NCI-H146 treated with DMSO at 0.1 percent for 48 hours (cell line): Measurements from ENCODE around the gene CCDC34.
A peak's percentile ranks its signal among the peaks of the same experiment; 100 is the strongest.
"Not testable (repeated sequence)": the region's sequence is repeated elsewhere in the genome, so short reads cannot be mapped to it uniquely, and the experiment has no call there.

Source experiments
- DNase-seq: peaks from one replicate; lab custom pipeline; 2025; ENCODE audit not compliant: unreplicated experiment; lab: John Stamatoyannopoulos, UW

Gene CCDC34

GRCh38 chr11:27327064-27327463 is 36.0 kb downstream of the CCDC34 start:
- not testable (repeated sequence) for DNase-seq

- DNase-seq, result not testable (repeated sequence)
Observed at GRCh38 chr11:27322196-27322595, 40.8 kb downstream of the CCDC34 start.

DNA sequence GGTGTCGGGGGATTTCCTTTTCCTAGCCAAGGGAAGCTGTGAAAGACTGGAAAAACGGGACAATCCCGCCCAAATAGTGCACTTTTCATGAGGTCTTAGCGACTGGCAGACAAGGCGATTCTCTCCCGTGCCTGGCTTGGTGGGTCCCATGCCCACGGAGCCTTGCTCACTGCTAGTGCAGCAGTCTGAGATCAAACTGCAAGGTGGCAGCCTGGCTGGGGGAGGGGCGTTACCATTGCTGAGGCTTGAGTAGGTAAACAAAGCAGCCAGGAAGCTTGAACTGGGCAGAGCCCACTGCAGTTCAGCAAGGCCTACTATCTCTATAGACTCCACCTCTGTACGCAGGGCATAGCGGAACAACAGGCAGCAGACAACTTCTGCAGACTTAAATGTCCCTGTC is 41.7 kb downstream of the CCDC34 start:
- DNase-seq, result not testable (repeated sequence)

DNA sequence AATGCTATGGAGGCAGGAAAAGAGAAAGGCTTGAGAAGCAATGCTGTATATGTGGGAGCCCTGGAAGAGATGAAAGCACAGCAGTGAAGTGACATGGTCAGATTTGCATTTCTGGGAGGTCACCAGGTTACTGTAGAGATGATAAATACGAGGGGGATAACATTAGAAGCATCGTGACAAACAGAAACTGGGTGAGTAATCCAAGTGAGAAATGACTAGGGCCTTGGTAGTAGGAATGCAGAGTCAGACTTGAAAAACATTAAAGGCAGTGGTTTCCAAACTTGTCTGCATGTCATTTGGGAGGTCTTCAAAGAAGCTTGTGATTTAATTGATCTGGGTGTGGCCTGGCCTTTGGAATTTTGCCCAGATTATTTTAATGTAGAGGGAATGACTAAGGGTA is 43.9 kb downstream of the CCDC34 start:
- no peak for DNase-seq

- no peak for DNase-seq
Observed at GRCh38 chr11:27317751-27318150, 45.3 kb downstream of the CCDC34 start.

GRCh38 chr11:27315836-27316235 is 47.2 kb downstream of the CCDC34 start:
- no peak for DNase-seq

DNA sequence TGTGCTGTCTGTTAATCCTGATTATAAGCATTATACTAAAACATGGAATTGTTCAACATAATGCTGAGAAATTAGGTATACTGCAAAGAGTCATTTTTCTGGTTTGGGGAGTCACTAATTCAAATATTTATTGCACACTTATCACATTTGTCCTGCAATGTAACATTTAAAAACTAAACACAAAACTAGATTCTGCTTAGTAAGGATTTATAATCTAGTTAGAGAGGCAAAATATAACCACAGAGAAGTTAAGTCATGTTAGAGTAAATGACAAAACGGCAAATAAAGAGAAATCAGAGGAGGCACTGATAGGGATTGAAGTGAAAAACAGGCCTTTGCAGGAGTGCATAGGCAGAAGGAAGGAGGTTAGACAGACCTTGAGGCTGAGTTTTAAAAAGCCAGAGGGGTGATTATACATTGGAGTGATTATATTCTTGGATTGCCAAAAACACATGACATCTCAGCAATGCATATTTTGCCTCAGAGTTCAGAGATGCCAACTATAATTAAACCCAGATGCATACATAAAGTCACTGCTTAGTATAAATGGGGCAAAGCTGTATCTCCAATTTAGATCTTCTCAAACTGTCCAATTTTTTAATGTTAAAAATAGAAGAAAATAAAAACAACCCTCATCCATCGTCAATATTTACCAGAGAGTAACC is 49.7 kb downstream of the CCDC34 start:
- no peak for DNase-seq

- no peak for DNase-seq
Observed at GRCh38 chr11:27312110-27312509, 50.9 kb downstream of the CCDC34 start.

- DNase-seq, result no peak
Observed at GRCh38 chr11:27310707-27311106, 52.3 kb downstream of the CCDC34 start.

DNA sequence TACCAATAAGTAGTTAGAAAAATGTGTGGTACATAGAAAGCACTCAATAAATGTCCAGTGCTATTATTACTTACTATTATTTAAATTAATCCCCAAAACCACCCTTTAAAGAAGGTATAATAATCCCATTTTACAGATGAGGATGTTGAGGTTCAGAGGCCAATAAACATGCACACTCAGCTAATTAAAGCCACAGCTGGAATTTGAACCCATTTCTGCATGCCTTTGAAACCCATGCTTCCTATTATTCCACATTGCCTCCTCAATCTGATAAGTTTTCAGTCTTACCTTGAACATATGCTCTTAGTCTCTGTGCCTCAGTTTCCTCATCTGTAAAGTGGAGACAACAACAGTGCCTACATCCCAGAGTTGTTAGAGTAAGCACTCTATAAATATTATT is 52.8 kb downstream of the CCDC34 start:
- no peak for DNase-seq

DNA sequence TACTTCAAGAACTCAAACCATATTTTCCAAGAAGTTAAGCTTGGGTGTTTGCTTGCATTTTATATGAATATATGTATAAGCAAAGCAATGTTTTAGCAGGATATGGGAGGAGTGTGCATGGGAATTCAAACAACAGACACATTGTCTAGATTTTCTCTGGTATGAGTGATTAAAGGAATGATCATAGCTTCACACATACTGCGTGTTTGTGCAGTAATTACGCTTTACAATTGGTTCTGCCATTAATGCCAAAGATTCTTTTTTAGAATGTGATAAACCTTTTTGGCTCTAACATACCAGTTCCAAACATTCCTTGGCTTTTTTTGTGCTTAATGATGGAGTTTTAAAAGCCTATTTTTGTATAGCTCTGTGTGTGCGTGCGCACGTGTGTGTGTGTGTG is 54.0 kb downstream of the CCDC34 start:
- DNase-seq, result no peak

DNA sequence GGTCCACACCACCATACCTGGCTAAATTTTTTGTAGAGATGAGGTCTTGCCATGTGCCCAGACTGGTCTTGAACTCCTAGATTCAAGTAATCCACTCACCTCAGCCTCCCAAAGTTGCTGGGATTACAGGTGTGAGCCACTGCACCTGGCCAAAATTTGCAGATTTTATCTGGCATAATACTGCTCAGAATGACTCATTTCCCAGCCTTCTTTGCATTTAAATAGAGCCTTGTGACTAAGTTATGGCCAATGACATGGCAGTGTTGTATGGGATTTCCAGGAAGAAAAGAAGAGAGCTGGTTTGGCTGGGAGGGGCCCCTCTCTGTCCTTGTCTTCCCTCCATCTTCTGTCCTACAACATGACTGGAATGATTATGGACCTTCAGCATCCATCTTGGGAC is 55.8 kb downstream of the CCDC34 start:
- no peak for DNase-seq

DNA sequence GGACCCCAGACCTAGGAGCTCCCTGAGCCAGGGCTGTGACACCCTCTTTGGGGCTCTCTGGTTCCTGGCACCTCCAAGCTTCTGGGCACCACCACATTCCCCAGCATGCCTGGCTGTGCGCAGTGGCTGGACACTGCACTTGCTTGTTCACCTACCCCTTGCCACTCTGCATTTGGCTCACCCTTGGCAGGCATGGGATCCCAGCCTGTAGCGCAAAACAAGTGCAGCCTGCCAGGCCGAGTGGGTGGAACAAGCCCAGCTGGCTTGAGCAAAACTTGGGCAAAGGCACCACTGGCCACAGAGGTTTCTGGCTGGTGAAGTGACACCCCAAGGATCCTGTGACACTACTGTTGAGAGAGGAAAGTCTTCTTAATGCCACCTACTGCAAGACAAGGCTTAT is 57.3 kb downstream of the CCDC34 start:
- DNase-seq, result no peak

- no peak for DNase-seq
Observed at GRCh38 chr11:27304514-27304913, 58.5 kb downstream of the CCDC34 start.

DNA sequence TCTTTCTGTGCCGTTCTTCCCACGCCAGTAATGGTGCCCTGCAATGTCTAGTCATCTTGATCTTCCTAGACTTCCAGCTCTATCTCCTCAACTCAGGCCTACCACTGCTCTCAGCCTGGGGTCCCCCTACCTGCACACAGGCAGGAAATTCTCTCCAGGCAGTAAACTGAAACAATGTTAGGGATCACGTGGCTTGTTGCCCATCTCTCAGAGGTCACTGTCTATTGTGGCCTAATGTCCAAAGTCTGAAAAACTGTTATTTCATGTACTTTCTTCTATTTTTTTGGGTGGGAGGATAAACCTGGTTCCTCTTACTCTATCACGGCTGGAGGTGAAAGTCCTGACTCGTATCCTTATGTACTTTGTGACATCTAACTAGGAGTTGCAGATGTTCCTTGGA is 59.1 kb downstream of the CCDC34 start:
- no peak for DNase-seq

GRCh38 chr11:27300974-27301373 is 62.0 kb downstream of the CCDC34 start:
- DNase-seq, result no peak

GRCh38 chr11:27297616-27298015 is 65.4 kb downstream of the CCDC34 start:
- no peak for DNase-seq

GRCh38 chr11:27296497-27296896 is 66.5 kb downstream of the CCDC34 start:
- DNase-seq, result peak; percentile 38

- DNase-seq, result no peak
Observed at GRCh38 chr11:27295928-27296327, 67.1 kb downstream of the CCDC34 start.

DNA sequence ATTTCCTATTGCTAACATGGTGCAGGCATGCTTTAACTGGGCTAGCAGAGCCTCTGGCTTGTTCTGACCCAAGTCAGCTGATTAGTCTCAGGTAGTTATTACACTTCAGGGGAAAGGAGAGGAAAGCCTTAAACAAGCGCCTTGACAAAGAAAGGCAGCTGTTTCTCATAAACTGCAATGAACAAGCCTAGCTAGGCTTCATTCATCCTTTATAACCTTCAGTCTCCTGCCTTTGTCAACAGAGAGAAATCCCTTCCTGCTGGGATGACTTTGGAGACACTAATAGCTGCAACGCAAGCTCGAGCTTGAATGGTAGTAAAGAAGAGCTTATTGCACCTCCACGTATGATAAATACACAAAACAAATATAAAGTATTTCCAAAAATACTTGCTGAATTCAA is 68.4 kb downstream of the CCDC34 start:
- peak; percentile 62 for DNase-seq

GRCh38 chr11:27293515-27294417 is 69.2 kb downstream of the CCDC34 start:
- DNase-seq, result no peak

- no peak for DNase-seq
Observed at GRCh38 chr11:27292637-27293010, 70.4 kb downstream of the CCDC34 start.
